ENCODE data around the gene OR4K17. TPM values are rescaled to one million over a fixed set of nuclear protein-coding genes. Genes with fewer than 3 reads are reported as not detected.
"Not testable (repeated sequence)": the region's sequence is repeated elsewhere in the genome, so short reads cannot be mapped to it uniquely, and the experiment has no call there.

OR4K17 gene, protein sequence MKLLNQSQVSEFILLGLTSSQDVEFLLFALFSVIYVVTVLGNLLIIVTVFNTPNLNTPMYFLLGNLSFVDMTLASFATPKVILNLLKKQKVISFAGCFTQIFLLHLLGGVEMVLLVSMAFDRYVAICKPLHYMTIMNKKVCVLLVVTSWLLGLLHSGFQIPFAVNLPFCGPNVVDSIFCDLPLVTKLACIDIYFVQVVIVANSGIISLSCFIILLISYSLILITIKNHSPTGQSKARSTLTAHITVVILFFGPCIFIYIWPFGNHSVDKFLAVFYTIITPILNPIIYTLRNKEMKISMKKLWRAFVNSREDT
- not detected for polyA plus RNA-seq (ENCODE audit: low read depth in 6 of 6)

DNA sequence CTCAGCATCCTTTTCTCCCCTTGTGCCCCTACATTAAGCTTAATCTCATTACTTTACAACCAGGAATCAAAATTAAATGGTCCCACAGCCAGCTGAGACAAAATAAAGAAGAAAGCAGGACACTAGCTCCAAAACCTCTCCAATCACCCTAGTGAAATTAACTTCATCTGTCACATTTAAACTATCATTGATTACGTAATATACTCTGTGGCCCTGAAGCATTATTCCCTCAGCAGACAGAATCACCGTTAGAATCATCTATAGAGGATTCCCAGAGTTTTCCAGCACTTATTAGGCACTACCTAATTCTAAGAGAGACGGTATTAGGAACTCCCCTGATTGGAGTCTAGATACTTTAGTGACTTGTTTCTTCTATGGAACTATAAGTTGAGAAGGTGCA lies at the start of gene OR4K17:
OR4K17 (plus strand) TSS at position 302 of the 400 bp plus-strand sequence. CDS start 6,761 bp downstream, outside the sequence.
- no peaks in the 10 kb centered on the region for H3K4me1 Mint-ChIP-seq
- H3K36me3 Mint-ChIP-seq = no peaks in the 10 kb centered on the region
- DNase-seq (no peak), ATAC-seq (ENCODE audit: low read depth in 2 of 2) (no peak)
- H3K4me3 Mint-ChIP-seq = peak within 1 kb of the TSS in 1 of 8 donors; percentile 4
- H3K27me3 Mint-ChIP-seq = no peaks in the 10 kb centered on the region
- H3K9me3 Mint-ChIP-seq = peaks cover 0 to 9% (median 0%) of the 10 kb centered on the region in 7 donors
- H3K27ac Mint-ChIP-seq = no peak within 1 kb of the TSS

DNA sequence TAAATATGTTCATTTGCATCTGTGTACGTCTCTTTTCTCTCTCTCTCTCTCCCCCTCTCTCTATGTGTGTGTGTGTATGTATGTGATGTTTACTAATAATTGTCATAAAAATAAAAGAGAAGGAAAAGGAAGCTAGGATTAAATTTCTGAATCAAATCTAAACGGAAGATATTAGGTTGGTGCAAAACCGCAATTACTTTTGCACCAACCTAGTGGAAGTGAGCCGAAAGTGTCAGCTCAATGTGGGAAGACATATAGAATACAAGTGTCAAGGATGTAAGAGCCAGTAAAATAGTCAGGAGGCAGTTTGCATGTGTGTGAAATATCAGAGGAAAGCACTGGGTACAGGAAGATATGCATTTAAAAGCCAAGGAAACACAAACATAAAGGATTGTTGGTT lies 18.5 kb upstream of the OR4K17 start:
- H3K4me3 Mint-ChIP-seq = no peak overlapping the region
- no peaks in the 10 kb centered on the region for H3K4me1 Mint-ChIP-seq
- no peak overlapping the region for H3K27ac Mint-ChIP-seq
- no peak for ATAC-seq (ENCODE audit: low read depth in 2 of 2)
- H3K27me3 Mint-ChIP-seq = peaks cover 0 to 8% (median 0%) of the 10 kb centered on the region in 3 donors
- no peak for DNase-seq
- no peaks in the 10 kb centered on the region for H3K36me3 Mint-ChIP-seq
- H3K9me3 Mint-ChIP-seq = peaks cover 0 to 3% (median 0%) of the 10 kb centered on the region in 7 donors

DNA sequence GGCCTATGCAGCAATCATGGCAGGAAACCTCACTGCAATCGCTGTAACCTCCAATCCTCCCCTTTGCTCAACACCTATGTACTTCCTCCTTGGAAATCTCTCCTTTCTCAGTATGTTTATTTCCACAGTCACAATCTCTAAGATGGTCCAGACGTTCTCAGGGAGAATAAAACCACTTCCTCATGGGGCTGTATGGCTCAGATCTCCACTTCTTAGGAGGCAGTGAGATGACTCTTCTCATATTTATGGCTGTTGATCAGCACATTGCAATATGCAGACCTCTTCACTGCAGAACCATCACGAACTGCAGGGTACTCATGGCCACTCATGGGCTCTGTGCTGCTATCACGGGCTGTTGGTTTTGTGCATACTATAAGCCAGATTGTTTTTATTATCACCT lies 17.1 kb upstream of the OR4K17 start:
- ATAC-seq (ENCODE audit: low read depth in 2 of 2) = no peak

DNA sequence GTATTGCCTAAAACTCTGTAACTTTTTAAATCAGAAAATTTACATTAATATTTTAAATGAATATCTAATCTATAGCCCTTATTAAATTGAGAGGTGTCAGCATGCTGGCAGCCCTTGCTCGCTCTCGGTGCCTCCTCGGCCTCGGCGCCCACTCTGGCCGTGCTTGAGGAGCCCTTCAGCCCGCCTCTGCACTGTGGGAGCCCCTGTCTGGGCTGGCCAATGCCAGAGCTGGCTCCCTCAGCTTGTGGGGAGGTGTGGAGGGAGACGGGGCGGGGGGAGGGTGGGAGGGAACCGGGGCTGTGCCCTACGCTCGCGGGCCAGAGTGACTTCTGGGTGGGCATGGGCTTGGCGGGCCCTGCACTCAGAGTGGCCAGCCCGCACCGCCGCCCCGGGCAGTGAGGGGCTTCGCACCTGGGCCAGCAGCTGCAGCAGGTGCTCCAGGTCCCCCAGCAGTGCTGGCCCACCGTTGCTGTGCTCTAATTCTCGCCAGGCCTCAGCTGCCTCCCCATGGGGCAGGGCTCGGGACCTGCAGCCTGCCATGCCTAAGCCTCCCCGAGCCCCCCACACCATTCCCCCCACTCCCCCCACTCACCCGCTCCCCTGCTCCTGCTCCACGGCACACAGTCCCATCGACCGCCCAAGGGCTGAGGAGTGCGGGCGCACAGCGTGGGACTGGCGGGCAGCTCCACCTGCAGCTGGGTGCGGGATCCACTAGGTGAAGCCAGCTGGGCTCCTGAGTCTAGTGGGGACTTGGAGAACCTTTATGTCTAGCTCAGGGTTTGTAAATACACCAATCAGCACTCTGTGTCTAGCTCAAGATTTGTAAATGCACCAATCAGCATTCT lies 11.4 kb upstream of the OR4K17 start:
- peaks cover 0 to 13% (median 0%) of the 10 kb centered on the region in 3 donors for H3K27me3 Mint-ChIP-seq
- not testable (repeated sequence) for H3K36me3 Mint-ChIP-seq; H3K4me1 Mint-ChIP-seq; H3K9me3 Mint-ChIP-seq; DNase-seq; H3K27ac Mint-ChIP-seq; H3K4me3 Mint-ChIP-seq; ATAC-seq (ENCODE audit: low read depth in 2 of 2)

More for the DNA sequence above, 17.1 kb upstream of the OR4K17 start:
- no peak for DNase-seq
- Mint-ChIP-seq H3K27ac (no peak overlapping the region), H3K27me3 (peaks cover 0 to 8% (median 0%) of the 10 kb centered on the region in 3 donors), H3K36me3 (no peaks in the 10 kb centered on the region), H3K9me3 (peaks cover 0 to 2% (median 0%) of the 10 kb centered on the region in 7 donors), H3K4me3 (no peak overlapping the region), H3K4me1 (no peaks in the 10 kb centered on the region)

DNA sequence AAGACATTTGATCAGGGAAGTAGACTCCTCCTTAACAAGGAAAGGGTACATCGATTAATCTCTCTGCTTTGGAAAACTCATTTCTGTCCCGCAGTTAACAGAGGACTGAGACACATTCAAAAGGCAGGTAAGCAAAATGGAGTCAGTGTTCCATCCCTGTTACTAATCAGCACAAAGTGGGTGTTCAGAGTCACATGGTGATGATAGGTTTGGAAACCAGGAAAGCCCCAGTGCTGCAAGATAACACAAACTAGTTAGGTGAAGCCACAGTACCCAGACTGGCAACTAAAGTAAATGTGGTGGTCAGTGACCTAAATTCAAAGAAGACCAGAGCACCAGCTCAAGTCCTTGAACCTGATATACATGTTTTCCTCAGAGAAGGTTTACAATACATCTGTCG lies 1.8 kb downstream of the OR4K17 start:
- no peak overlapping the region for H3K27ac Mint-ChIP-seq
- no peaks in the 10 kb centered on the region for H3K36me3 Mint-ChIP-seq
- no peak overlapping the region for H3K4me3 Mint-ChIP-seq
- ATAC-seq (ENCODE audit: low read depth in 2 of 2) (no peak), DNase-seq (no peak)
- no peaks in the 10 kb centered on the region for H3K27me3 Mint-ChIP-seq
- peaks cover 0 to 3% (median 0%) of the 10 kb centered on the region in 7 donors for H3K9me3 Mint-ChIP-seq
- no peaks in the 10 kb centered on the region for H3K4me1 Mint-ChIP-seq

DNA sequence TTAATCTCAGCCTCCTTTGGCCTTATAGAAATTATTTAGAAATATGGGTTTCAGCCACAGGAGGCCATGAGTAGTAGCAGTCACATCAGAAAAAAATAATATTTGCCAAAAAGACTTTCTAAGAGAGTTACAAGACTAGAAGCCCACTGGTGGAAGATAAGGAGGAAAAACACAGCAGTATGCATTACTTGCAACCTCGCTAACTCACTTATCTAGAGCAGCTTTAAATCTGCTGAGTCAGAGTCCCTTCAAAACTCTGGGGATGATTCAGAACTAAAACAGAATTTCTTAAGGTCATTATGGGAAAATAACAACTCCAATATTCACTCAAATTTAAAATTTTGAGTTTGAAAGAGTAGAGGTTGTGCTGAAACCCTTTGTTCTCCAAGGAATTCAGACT lies 6.2 kb downstream of the OR4K17 start:
- H3K4me1 Mint-ChIP-seq = no peaks in the 10 kb centered on the region

DNA sequence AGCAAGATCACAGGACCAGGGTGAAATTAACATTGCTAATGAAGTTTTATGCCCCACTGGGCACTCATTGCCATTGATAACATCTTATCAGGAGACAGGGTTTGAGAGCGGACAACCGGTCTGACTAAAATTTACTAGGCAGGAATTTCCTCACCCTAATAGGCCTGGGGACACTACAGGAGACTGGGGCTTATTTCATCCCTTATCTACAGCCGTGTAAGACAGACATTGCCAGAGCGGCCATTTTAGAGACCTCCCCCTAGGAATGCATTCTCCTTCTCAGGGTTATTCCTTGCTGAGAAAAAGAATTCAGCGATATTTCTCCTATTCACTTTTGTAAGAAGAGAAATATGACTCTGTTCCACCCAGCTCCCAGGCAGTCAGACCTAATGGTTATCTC lies 8.3 kb downstream of the OR4K17 start:
- Mint-ChIP-seq H3K27me3 (peaks cover 7 to 13% (median 8%) of the 10 kb centered on the region in 3 donors), H3K27ac (peak overlapping the region in 1 of 6 donors; percentile 35), H3K36me3 (peaks cover 0 to 4% of the 10 kb centered on the region in 2 donors), H3K4me3 (no peak overlapping the region), H3K4me1 (no peaks in the 10 kb centered on the region), H3K9me3 (peaks cover 12 to 39% (median 23%) of the 10 kb centered on the region in 7 donors)
- no peak for ATAC-seq (ENCODE audit: low read depth in 2 of 2)
- no peak for DNase-seq

More for the DNA sequence above, 6.2 kb downstream of the OR4K17 start:
- peaks cover 0 to 4% of the 10 kb centered on the region in 2 donors for H3K36me3 Mint-ChIP-seq
- ATAC-seq (ENCODE audit: low read depth in 2 of 2) (no peak), DNase-seq (no peak)
- H3K27ac Mint-ChIP-seq = no peak overlapping the region
- H3K9me3 Mint-ChIP-seq = peaks cover 10 to 39% (median 23%) of the 10 kb centered on the region in 7 donors
- peaks cover 0 to 9% (median 7%) of the 10 kb centered on the region in 3 donors for H3K27me3 Mint-ChIP-seq
- no peak overlapping the region for H3K4me3 Mint-ChIP-seq

DNA sequence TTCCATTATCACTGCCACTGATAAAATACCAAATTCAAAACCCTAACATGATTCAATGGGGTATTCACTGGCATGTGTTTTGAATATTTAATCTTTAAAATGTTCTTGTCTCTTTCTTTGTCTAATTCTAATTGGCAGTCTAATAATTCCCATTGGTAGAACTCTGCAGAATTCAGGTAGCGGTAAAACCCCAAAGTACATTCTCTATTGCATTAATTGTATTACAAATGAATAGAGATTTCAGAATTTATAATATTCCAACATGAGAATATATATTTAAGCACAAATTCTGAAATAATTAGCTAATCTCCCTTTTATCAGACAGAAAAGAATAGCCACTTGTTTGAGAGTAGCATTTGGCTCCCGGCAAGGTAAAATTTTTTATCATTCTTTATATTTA lies 28.0 kb downstream of the OR4K17 start, which contains the start of gene OR4N5:
OR4N5 (plus strand) TSS at position 301 of the 400 bp plus-strand sequence. CDS start 4,916 bp downstream, outside the sequence.
- DNase-seq (no peak), ATAC-seq (ENCODE audit: low read depth in 2 of 2) (no peak)
- no peak within 1 kb of the TSS for H3K27ac Mint-ChIP-seq
- peaks cover 28 to 36% (median 29%) of the 10 kb centered on the region in 3 donors for H3K27me3 Mint-ChIP-seq
- H3K4me3 Mint-ChIP-seq = no peak within 1 kb of the TSS
- peaks cover 0 to 2% (median 0%) of the 10 kb centered on the region in 7 donors for H3K9me3 Mint-ChIP-seq
- no peaks in the 10 kb centered on the region for H3K4me1 Mint-ChIP-seq
- no peaks in the 10 kb centered on the region for H3K36me3 Mint-ChIP-seq

DNA sequence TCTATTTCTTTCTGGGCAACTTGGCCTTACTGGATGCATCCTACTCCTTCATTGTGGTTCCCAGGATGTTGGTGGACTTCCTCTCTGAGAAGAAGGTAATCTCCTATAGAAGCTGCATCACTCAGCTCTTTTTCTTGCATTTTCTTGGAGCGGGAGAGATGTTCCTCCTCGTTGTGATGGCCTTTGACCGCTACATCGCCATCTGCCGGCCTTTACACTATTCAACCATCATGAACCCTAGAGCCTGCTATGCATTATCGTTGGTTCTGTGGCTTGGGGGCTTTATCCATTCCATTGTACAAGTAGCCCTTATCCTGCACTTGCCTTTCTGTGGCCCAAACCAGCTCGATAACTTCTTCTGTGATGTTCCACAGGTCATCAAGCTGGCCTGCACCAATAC lies 33.4 kb downstream of the OR4K17 start:
- Mint-ChIP-seq H3K27me3 (peaks cover 10 to 24% (median 22%) of the 10 kb centered on the region in 3 donors), H3K27ac (no peak overlapping the region), H3K9me3 (peaks cover 0 to 9% (median 0%) of the 10 kb centered on the region in 7 donors), H3K4me1 (no peaks in the 10 kb centered on the region), H3K4me3 (no peak overlapping the region), H3K36me3 (no peaks in the 10 kb centered on the region)
- no peak for ATAC-seq (ENCODE audit: low read depth in 2 of 2)
- no peak for DNase-seq

DNA sequence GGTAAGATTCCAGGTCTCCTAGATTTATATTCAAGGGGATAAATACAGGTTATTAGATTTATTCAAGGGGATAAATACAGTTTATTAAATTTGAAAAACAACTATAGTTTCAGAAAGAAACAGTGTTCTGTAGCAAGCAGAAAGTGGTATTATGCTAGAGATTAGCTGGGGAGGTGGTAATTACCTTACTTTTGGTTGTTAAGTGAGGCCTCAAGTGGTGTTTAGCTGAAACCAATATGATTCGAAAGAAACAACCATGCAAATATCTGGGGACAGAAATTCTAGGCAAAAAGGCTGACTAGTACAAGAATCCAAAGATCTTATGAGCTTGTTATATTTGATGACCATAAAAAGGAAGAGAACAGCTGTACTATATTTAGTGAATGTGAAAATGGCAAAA lies 34.3 kb downstream of the OR4K17 start:
- peaks cover 12 to 23% (median 20%) of the 10 kb centered on the region in 3 donors for H3K27me3 Mint-ChIP-seq
- ATAC-seq (ENCODE audit: low read depth in 2 of 2) = no peak
- H3K9me3 Mint-ChIP-seq = peaks cover 0 to 11% (median 0%) of the 10 kb centered on the region in 7 donors
- H3K4me1 Mint-ChIP-seq = no peaks in the 10 kb centered on the region
- no peaks in the 10 kb centered on the region for H3K36me3 Mint-ChIP-seq
- H3K27ac Mint-ChIP-seq = no peak overlapping the region
- H3K4me3 Mint-ChIP-seq = no peak overlapping the region
- no peak for DNase-seq

DNA sequence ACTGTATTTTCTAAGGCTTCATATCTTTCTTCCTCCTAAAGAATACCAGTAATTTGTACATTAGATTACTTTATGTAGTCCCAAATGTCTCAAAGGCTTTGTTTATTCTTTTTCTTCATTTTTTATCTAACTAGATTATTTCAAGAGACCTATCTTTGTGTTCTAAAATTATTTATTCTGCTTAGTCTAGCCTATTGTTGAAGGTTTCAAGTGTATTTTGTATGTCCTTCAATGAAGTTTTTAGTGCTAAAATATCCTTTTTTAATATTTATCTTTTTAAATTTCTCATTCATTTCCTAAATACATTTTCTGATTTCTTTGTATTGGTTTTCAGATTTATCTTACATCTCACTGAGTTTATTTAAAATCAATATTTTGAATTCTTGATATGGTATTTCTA lies 53.9 kb downstream of the OR4K17 start:
- ATAC-seq (ENCODE audit: low read depth in 2 of 2) (no peak), DNase-seq (no peak)
- Mint-ChIP-seq H3K9me3 (peaks cover 9 to 66% (median 35%) of the 10 kb centered on the region in 7 donors), H3K4me1 (no peaks in the 10 kb centered on the region), H3K36me3 (peaks cover 0 to 6% of the 10 kb centered on the region in 2 donors), H3K27me3 (peaks cover 0 to 6% (median 0%) of the 10 kb centered on the region in 3 donors), H3K4me3 (no peak overlapping the region), H3K27ac (no peak overlapping the region)

DNA sequence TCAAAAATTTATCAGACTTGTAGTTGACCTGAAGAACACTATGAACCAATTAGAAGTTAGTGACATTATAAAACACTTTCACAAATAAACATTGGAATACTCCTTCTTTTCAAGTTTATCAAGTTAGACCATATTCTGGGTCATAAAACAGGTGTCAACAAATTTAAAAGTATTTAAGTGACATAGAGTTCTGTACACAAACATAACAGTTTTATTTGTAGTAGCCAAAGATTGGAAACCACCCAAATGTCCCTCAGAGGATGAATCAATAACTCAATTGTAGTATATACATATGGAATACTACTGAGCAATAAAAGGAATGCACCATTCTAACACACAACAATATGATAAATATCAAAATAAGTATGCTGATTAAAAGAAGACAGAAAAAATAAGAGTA lies 56.6 kb downstream of the OR4K17 start:
- H3K36me3 Mint-ChIP-seq = peaks cover 0 to 6% of the 10 kb centered on the region in 2 donors
- H3K4me1 Mint-ChIP-seq = no peaks in the 10 kb centered on the region
- ATAC-seq (ENCODE audit: low read depth in 2 of 2) (no peak), DNase-seq (no peak)
- no peak overlapping the region for H3K27ac Mint-ChIP-seq
- peaks cover 9 to 46% (median 32%) of the 10 kb centered on the region in 7 donors for H3K9me3 Mint-ChIP-seq
- peaks cover 0 to 6% (median 0%) of the 10 kb centered on the region in 3 donors for H3K27me3 Mint-ChIP-seq
- no peak overlapping the region for H3K4me3 Mint-ChIP-seq

DNA sequence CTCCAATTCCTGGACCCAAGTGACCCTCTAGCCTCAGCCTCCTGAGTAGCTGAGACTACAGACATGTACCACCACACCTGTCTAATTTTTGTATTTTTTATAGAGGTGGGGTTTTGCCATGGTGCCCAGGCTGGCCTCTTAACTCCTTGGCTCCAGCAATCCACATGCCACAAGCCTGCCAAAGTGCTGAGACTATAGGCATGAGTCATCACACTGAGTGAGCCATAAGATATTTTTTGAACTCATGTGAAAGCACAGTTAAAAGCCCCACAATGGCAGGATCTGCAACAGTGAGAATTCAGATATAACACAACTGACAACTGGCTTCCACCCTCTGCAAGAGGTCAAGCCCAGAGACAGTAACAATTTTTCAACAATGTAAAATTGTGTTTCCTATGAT lies 59.3 kb downstream of the OR4K17 start:
- H3K4me1 Mint-ChIP-seq; H3K4me3 Mint-ChIP-seq; ATAC-seq (ENCODE audit: low read depth in 2 of 2); H3K36me3 Mint-ChIP-seq; H3K27ac Mint-ChIP-seq; H3K27me3 Mint-ChIP-seq; DNase-seq: not testable (repeated sequence)
- peaks cover 0 to 19% (median 14%) of the 10 kb centered on the region in 7 donors for H3K9me3 Mint-ChIP-seq

Measured in naive B cell (primary cell).